Adrenal gland (tissue), 12 donors: ENCODE data around the gene CAPN13. TPM values are rescaled to one million over a fixed set of nuclear protein-coding genes. Genes with fewer than 3 reads are reported as not detected.

Source experiments
- DNase-seq, 7 donors: peaks; one replicate each; pipeline ENCODE4 v3.0.0-alpha.2; 2019 to 2020
- H3K27ac ChIP-seq, 5 donors: fragments of 200-600 bp; sonication (generic) in 4 of 5; 1 replicate in 3 of 5; 2 replicates in 2 of 5; pipeline versions ENCODE4 v1.5.1 to v1.8.0; 2016 to 2020; ENCODE audit warnings: mild to moderate bottlenecking in 1 of 5
- H3K27me3 ChIP-seq: fragments of 200-600 bp; 2 replicates; pipeline ENCODE4 v1.8.0; 2021
- H3K36me3 ChIP-seq, 2 donors: fragments of 200-600 bp; replicated peaks in 1 of 2; 1 replicate in 1 of 2; 2 replicates in 1 of 2; pipeline versions ENCODE4 v1.5.1 to v1.8.0; 2018 to 2022
- H3K4me1 ChIP-seq, 2 donors: fragments of 200-600 bp; replicated peaks in 1 of 2; 1 replicate in 1 of 2; 2 replicates in 1 of 2; pipeline versions ENCODE4 v1.5.1 to v1.8.0; 2018 to 2021
- H3K4me3 ChIP-seq, 4 donors: fragments of 200-600 bp; sonication (generic) in 3 of 4; one replicate each; pipeline ENCODE4 v1.5.1; 2016 to 2018
- H3K9me3 ChIP-seq, 3 donors: fragments of 200-600 bp; sonication (generic) in 1 of 3; replicated peaks in 1 of 3; 1 replicate in 2 of 3; 2 replicates in 1 of 3; pipeline versions ENCODE4 v1.5.1 to v1.8.0; 2016 to 2021
- CTCF ChIP-seq, 6 experiments: fragments of 450-650 bp in 4 of 6; fragments of 200-600 bp in 2 of 6; sonication (generic) in 1 of 6; IDR thresholded peaks; 1 replicate in 5 of 6; 2 replicates in 1 of 6; pipeline versions ENCODE4 v1.5.1 to v1.8.0; 2016 to 2021; ENCODE audit warnings: antibody characterized with exemption in 6 of 6, mild to moderate bottlenecking in 2 of 6, moderate library complexity in 1 of 6
- POLR2A ChIP-seq, 2 donors: fragments of 450-650 bp; IDR thresholded peaks; one replicate each; pipeline ENCODE4 v1.6.1; 2017; ENCODE audit warnings: antibody characterized with exemption in 2 of 2, mild to moderate bottlenecking in 2 of 2, moderate library complexity in 1 of 2
- WGBS, 4 donors: extraction: QIAGEN DNeasy Blood & Tissue Kit in 2 of 4; methylation state at CpG; one replicate each; pipeline versions ENCODE4 v1.1.5 to v1.1.7; 2013 to 2017; 5-methylcytosine and 5-hydroxymethylcytosine counted together
- intact Hi-C, 2 donors: fragments of 100-400 bp; cut with DNase I; formaldehyde crosslinking; loops; one replicate each; pipeline versions ENCODE4 v1.14.1 to v1.15.0; 2022 to 2023
- polyA plus RNA-seq, 3 donors: library from polyadenylated mRNA; stranded (reverse); fragments of 200-250 nt in 2 of 3; fragments of 350-450 nt in 1 of 3; fragmentation: Illumina TruSeq in 1 of 3; extraction: RNeasy Lipid Tissue Mini Kit (QIAGEN cat#74804) in 1 of 3; gene quantifications; one replicate each; pipeline ENCODE4 v1.2.3, GENCODE V29; 2013 to 2014
- total RNA-seq, 9 donors: library from RNA; depleted of rRNA in 4 of 9; stranded (reverse); fragments of >200 nt in 4 of 9; fragments of 120-200 nt in 1 of 9; fragmentation: NEBNext Ultra II Directional in 1 of 9; extraction: Animal tissue kit (Norgen Biotek cat#: 25700) in 1 of 9; gene quantifications; one replicate each; pipeline versions ENCODE4 v1.1.0 to v1.2.4, GENCODE V29; 2013 to 2023
- donor health status: healthy with polysubstance abuse.
- donor health status: Bipolar disorder and iron deficiency.
- donor health status: DM: yes; HTN: yes; CAD: no.
- donor health status: DM: no; HTN: no; CAD: no.
- donor health status: DM: no; HTN: no; CAD: no.
- donor health status: DM: yes; HTN: yes; CAD: no.

The CAPN13 gene
- total and polyA plus RNA-seq, 12 donors = 0.10 to 0.37 (median 0.23) TPM; not detected in 8

DNA sequence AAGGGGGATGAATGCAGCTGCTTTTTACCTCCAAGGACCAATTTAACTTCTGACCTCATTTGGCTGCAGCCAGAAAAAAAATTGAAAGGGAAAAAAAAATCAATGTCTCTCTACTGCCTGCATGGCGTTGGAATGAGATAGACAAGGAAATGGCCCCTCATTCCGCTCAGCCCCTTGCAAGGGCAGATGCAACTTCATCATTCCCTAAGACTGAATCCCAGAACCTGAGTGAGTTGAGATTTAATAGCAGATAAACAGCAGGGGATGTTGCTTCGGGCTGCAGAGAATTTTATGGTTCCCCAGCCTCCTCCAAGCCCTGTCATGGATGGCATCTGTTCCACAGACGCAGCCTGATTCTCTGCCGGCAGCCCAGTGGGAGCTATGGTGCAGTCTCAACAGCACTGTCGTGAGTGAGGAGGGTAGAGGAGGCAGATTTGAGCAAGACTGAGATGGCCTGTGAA lies 49.0 kb downstream of the CAPN13 start:
- no peaks in the 10 kb centered on the region for H3K36me3 ChIP-seq
- H3K27me3 ChIP-seq = no peaks in the 10 kb centered on the region
- H3K4me1 ChIP-seq = no peaks in the 10 kb centered on the region
- no peak overlapping the region for H3K4me3 ChIP-seq
- TF ChIP-seq POLR2A (IDR thresholded peaks at IDR 0.05) (no peak), CTCF (IDR thresholded peaks at IDR 0.05) (no peak)
- DNase-seq = no peak
- no peak overlapping the region for H3K27ac ChIP-seq
- H3K9me3 ChIP-seq = no peaks in the 10 kb centered on the region
- intact Hi-C loops = no loop called here
- WGBS, 4 donors = 31 to 45% (median 35%) methylated on average over 6 of the region's 6 CpGs

GRCh38 chr2:30757749-30758148 lies 49.5 kb downstream of the CAPN13 start:
- Histone ChIP-seq H3K4me3 (no peak overlapping the region), H3K9me3 (no peaks in the 10 kb centered on the region), H3K4me1 (no peaks in the 10 kb centered on the region), H3K27ac (no peak overlapping the region), H3K27me3 (no peaks in the 10 kb centered on the region), H3K36me3 (no peaks in the 10 kb centered on the region)
- WGBS, 4 donors = 64 to 88% (median 81%) methylated on average over 6 to 11 of the region's 11 CpGs
- intact Hi-C loops = no loop called here
- no peak for DNase-seq
- TF ChIP-seq CTCF (IDR thresholded peaks at IDR 0.05) = no peak
- TF ChIP-seq POLR2A (IDR thresholded peaks at IDR 0.05) = no peak

DNA sequence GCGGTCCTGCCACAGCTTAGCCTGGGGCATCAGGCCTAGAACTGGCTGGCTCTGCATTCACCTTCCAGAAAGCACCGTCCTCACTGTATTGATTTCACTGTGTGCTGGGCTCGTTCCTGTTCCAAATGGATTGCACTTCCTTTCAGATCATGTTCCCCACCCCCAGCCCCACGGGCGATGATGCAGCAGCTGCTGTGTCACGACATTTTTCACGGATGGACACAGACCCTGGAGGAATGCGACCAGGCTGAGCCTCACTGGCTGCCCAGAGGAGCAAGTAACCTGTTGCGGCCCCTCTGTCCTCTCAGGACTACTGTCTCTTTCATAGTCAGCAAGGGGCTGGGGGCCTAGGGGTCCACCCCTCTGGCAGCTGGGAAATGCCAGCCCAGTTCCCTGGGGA lies 50.3 kb downstream of the CAPN13 start:
- Histone ChIP-seq H3K4me1 (no peaks in the 10 kb centered on the region), H3K27me3 (no peaks in the 10 kb centered on the region), H3K36me3 (no peaks in the 10 kb centered on the region), H3K4me3 (no peak overlapping the region), H3K9me3 (no peaks in the 10 kb centered on the region), H3K27ac (no peak overlapping the region)
- 66 to 73% (median 72%) methylated on average over 9 of the region's 9 CpGs for WGBS, 4 donors
- TF ChIP-seq CTCF (IDR thresholded peaks at IDR 0.05) (no peak), POLR2A (IDR thresholded peaks at IDR 0.05) (no peak)
- no peak for DNase-seq
- intact Hi-C loops = no loop called here

- peak in 2 of 7 donors; percentile 4 to 11 for DNase-seq
- WGBS, 4 donors = 42 to 45% (median 42%) methylated on average over 9 of the region's 9 CpGs
- no peaks in the 10 kb centered on the region for H3K4me1 ChIP-seq
- no peak overlapping the region for H3K4me3 ChIP-seq
- intact Hi-C loops = no loop called here
- TF ChIP-seq CTCF (IDR thresholded peaks at IDR 0.05) (no peak), POLR2A (IDR thresholded peaks at IDR 0.05) (no peak)
- no peaks in the 10 kb centered on the region for H3K9me3 ChIP-seq
- no peak overlapping the region for H3K27ac ChIP-seq
- H3K27me3 ChIP-seq = no peaks in the 10 kb centered on the region
- no peaks in the 10 kb centered on the region for H3K36me3 ChIP-seq
These were observed 51.1 kb downstream of the CAPN13 start for GRCh38 chr2:30756051-30756719.
